ENCODE measurements around the gene TMEM237. TPM values are rescaled to one million over a fixed set of nuclear protein-coding genes. Genes with fewer than 3 reads are reported as not detected.

Gene TMEM237
- total RNA-seq, 1 donor from 2014 or later, result 82.9 TPM

GRCh38 chr2:201638326-201638725 lies 5.0 kb downstream of the TMEM237 start:
- peaks cover 2% of the 10 kb centered on the region for H3K4me1 ChIP-seq
- H3K9me3 Mint-ChIP-seq, result no peaks in the 10 kb centered on the region
- H3K27ac Mint-ChIP-seq, result no peak overlapping the region
- H3F3A ChIP-seq (ENCODE audit: low read depth), result peaks cover 3% of the 10 kb centered on the region
- no peak for DNase-seq (ENCODE audit: low spot score)
- TF ChIP-seq EZH2phosphoT487 (IDR thresholded peaks at IDR 0.05), result no peak
- H3K4me1 Mint-ChIP-seq, result peaks cover 9% of the 10 kb centered on the region
- peaks cover 20% of the 10 kb centered on the region for H3K36me3 ChIP-seq
- H3K27ac ChIP-seq, result no peak overlapping the region
- H3K9me3 ChIP-seq (ENCODE audit: low read depth), result no peaks in the 10 kb centered on the region
- H3K4me3 ChIP-seq, result no peak overlapping the region
- no peaks in the 10 kb centered on the region for H3K27me3 ChIP-seq
- H2AFZ ChIP-seq (replicated peaks), result no peak overlapping the region
- no peaks in the 10 kb centered on the region for H3K27me3 Mint-ChIP-seq (ENCODE audit: insufficient read depth, low read depth)
- H4K20me1 ChIP-seq (ENCODE audit: low read depth), result no peaks in the 10 kb centered on the region
- no peak overlapping the region for H3K9ac ChIP-seq
- H3K36me3 Mint-ChIP-seq, result peaks cover 12% of the 10 kb centered on the region
- H3K4me3 Mint-ChIP-seq, result no peak overlapping the region
- H3K4me2 ChIP-seq, result no peak overlapping the region
- H3K79me2 ChIP-seq (ENCODE audit: low read depth), result peaks cover 34% of the 10 kb centered on the region

GRCh38 chr2:201633661-201634249 lies 9.5 kb downstream of the TMEM237 start:
- no peaks in the 10 kb centered on the region for H3K9me3 ChIP-seq (ENCODE audit: low read depth)
- no peaks in the 10 kb centered on the region for H4K20me1 ChIP-seq (ENCODE audit: low read depth)
- Mint-ChIP-seq H3K27me3 (ENCODE audit: insufficient read depth, low read depth) (no peaks in the 10 kb centered on the region), H3K4me3 (no peak overlapping the region), H3K4me1 (no peaks in the 10 kb centered on the region), H3K9me3 (no peaks in the 10 kb centered on the region), H3K36me3 (peaks cover 26% of the 10 kb centered on the region), H3K27ac (no peak overlapping the region)
- no peaks in the 10 kb centered on the region for H3F3A ChIP-seq (ENCODE audit: low read depth)
- peaks cover 34% of the 10 kb centered on the region for H3K36me3 ChIP-seq
- H3K9ac ChIP-seq, result no peak overlapping the region
- DNase-seq (ENCODE audit: low spot score), result no peak
- no peaks in the 10 kb centered on the region for H3K79me2 ChIP-seq (ENCODE audit: low read depth)
- no peak for TF ChIP-seq CTCF (IDR thresholded peaks at IDR 0.05)
- TF ChIP-seq EZH2 (IDR thresholded peaks at IDR 0.05), result no peak
- TF ChIP-seq EZH2phosphoT487 (IDR thresholded peaks at IDR 0.05), result no peak
- H3K4me3 ChIP-seq, result no peak overlapping the region
- no peaks in the 10 kb centered on the region for H3K27me3 ChIP-seq
- no peak overlapping the region for H2AFZ ChIP-seq (replicated peaks)
- no peaks in the 10 kb centered on the region for H3K4me1 ChIP-seq
- no peak overlapping the region for H3K27ac ChIP-seq
- H3K4me2 ChIP-seq, result no peak overlapping the region

- peaks cover 27% of the 10 kb centered on the region for H3K36me3 Mint-ChIP-seq
- no peak for TF ChIP-seq CTCF (IDR thresholded peaks at IDR 0.05)
- no peak for TF ChIP-seq EZH2phosphoT487 (IDR thresholded peaks at IDR 0.05)
- TF ChIP-seq EZH2 (IDR thresholded peaks at IDR 0.05), result no peak
- H3K4me1 ChIP-seq, result no peaks in the 10 kb centered on the region
- H3F3A ChIP-seq (ENCODE audit: low read depth), result no peaks in the 10 kb centered on the region
- no peaks in the 10 kb centered on the region for H3K27me3 Mint-ChIP-seq (ENCODE audit: insufficient read depth, low read depth)
- no peak overlapping the region for H3K27ac Mint-ChIP-seq
- DNase-seq (ENCODE audit: low spot score), result no peak
- H3K27me3 ChIP-seq, result no peaks in the 10 kb centered on the region
- H3K79me2 ChIP-seq (ENCODE audit: low read depth), result no peaks in the 10 kb centered on the region
- H3K4me1 Mint-ChIP-seq, result no peaks in the 10 kb centered on the region
- no peak overlapping the region for H3K9ac ChIP-seq
- H3K4me2 ChIP-seq, result no peak overlapping the region
- no peak overlapping the region for H3K27ac ChIP-seq
- peaks cover 39% of the 10 kb centered on the region for H3K36me3 ChIP-seq
- H2AFZ ChIP-seq (replicated peaks), result no peak overlapping the region
- no peak overlapping the region for H3K4me3 Mint-ChIP-seq
- no peaks in the 10 kb centered on the region for H4K20me1 ChIP-seq (ENCODE audit: low read depth)
- H3K4me3 ChIP-seq, result no peak overlapping the region
- no peaks in the 10 kb centered on the region for H3K9me3 Mint-ChIP-seq
- no peaks in the 10 kb centered on the region for H3K9me3 ChIP-seq (ENCODE audit: low read depth)
These were observed 12.3 kb downstream of the TMEM237 start for GRCh38 chr2:201631041-201631440.

- no peaks in the 10 kb centered on the region for H3K27me3 ChIP-seq
- no peaks in the 10 kb centered on the region for H3K9me3 Mint-ChIP-seq
- no peaks in the 10 kb centered on the region for H4K20me1 ChIP-seq (ENCODE audit: low read depth)
- no peak overlapping the region for H2AFZ ChIP-seq (replicated peaks)
- no peak overlapping the region for H3K9ac ChIP-seq
- DNase-seq (ENCODE audit: low spot score), result no peak
- no peak overlapping the region for H3K27ac ChIP-seq
- H3K27ac Mint-ChIP-seq, result no peak overlapping the region
- H3K79me2 ChIP-seq (ENCODE audit: low read depth), result no peaks in the 10 kb centered on the region
- H3K4me3 Mint-ChIP-seq, result no peak overlapping the region
- H3K4me1 ChIP-seq, result no peaks in the 10 kb centered on the region
- peaks cover 40% of the 10 kb centered on the region for H3K36me3 ChIP-seq
- no peak overlapping the region for H3K4me2 ChIP-seq
- no peaks in the 10 kb centered on the region for H3K27me3 Mint-ChIP-seq (ENCODE audit: insufficient read depth, low read depth)
- H3K9me3 ChIP-seq (ENCODE audit: low read depth), result no peaks in the 10 kb centered on the region
- no peaks in the 10 kb centered on the region for H3F3A ChIP-seq (ENCODE audit: low read depth)
- H3K36me3 Mint-ChIP-seq, result peaks cover 28% of the 10 kb centered on the region
- H3K4me1 Mint-ChIP-seq, result no peaks in the 10 kb centered on the region
- TF ChIP-seq CTCF (IDR thresholded peaks at IDR 0.05), result no peak
- TF ChIP-seq EZH2 (IDR thresholded peaks at IDR 0.05), result no peak
- no peak for TF ChIP-seq EZH2phosphoT487 (IDR thresholded peaks at IDR 0.05)
- H3K4me3 ChIP-seq, result no peak overlapping the region
These were observed 12.7 kb downstream of the TMEM237 start for GRCh38 chr2:201630577-201630976.

All from neural progenitor cell (in vitro differentiated cells).